Sigmoid colon (tissue), 4 donors: Measurements from ENCODE around the gene ARL4C.

Experiments used
- CTCF ChIP-seq, 4 experiments: fragments of 450-650 bp in 3 of 4; fragments of 200-600 bp in 1 of 4; IDR thresholded peaks; one replicate each; pipeline ENCODE4 v1.5.1; 2016 to 2019; ENCODE audit warnings: antibody characterized with exemption in 4 of 4, mild to moderate bottlenecking in 3 of 4, moderate library complexity in 2 of 4
- EP300 ChIP-seq, 4 donors: sonication (generic); formaldehyde crosslinking; IDR thresholded peaks; one replicate each; pipeline ENCODE4 v1.6.1; 2017; ENCODE audit warnings: antibody characterized with exemption in 4 of 4
- POLR2A ChIP-seq, 2 donors: fragments of 450-650 bp; IDR thresholded peaks; one replicate each; pipeline ENCODE4 v1.6.1; 2016; ENCODE audit warnings: antibody characterized with exemption in 2 of 2, mild to moderate bottlenecking in 2 of 2, moderate library complexity in 2 of 2
- POLR2AphosphoS5 ChIP-seq, 4 donors: sonication (generic); formaldehyde crosslinking; IDR thresholded peaks; one replicate each; pipeline ENCODE4 v1.6.1; 2017; ENCODE audit warnings: antibody characterized with exemption in 4 of 4

- TF ChIP-seq CTCF (IDR thresholded peaks at IDR 0.05): no peak
- no peak for TF ChIP-seq POLR2A (IDR thresholded peaks at IDR 0.05)
- TF ChIP-seq POLR2AphosphoS5 (IDR thresholded peaks at IDR 0.05): no peak
- TF ChIP-seq EP300 (IDR thresholded peaks at IDR 0.05): no peak
These were observed 52.6 kb downstream of the ARL4C start for GRCh38 chr2:234444242-234444730.
